Testis (tissue), 5 donors: ENCODE measurements around the gene SMIM35. TPM values are rescaled to one million over a fixed set of nuclear protein-coding genes. Genes with fewer than 3 reads are reported as not detected.

Experiments used
- DNase-seq: peaks from one replicate; pipeline ENCODE4 v3.0.0-alpha.2; 2019
- H3K27ac ChIP-seq, 2 donors: fragments of 200-600 bp; sonication (generic); one replicate each; pipeline ENCODE4 v1.5.1; 2019
- H3K27me3 ChIP-seq: fragments of 200-600 bp; sonication (generic); one replicate; pipeline ENCODE4 v1.5.1; 2019
- H3K36me3 ChIP-seq: fragments of 200-600 bp; sonication (generic); one replicate; pipeline ENCODE4 v1.5.1; 2017; ENCODE audit warnings: low read depth; ENCODE audit errors: missing control alignments
- H3K4me1 ChIP-seq: fragments of 200-600 bp; sonication (generic); one replicate; pipeline ENCODE4 v1.5.1; 2019
- H3K4me3 ChIP-seq, 2 donors: fragments of 200-600 bp; sonication (generic); one replicate each; pipeline ENCODE4 v1.5.1; 2017 to 2019
- H3K9me3 ChIP-seq: fragments of 200-600 bp; sonication (generic); one replicate; pipeline ENCODE4 v1.5.1; 2017
- POLR2A ChIP-seq: fragments of 450-650 bp; IDR thresholded peaks from one replicate; pipeline ENCODE4 v1.6.1; 2017; ENCODE audit warnings: antibody characterized with exemption, mild to moderate bottlenecking, moderate library complexity
- WGBS, 2 donors: methylation state at CpG; one replicate each; pipeline ENCODE4 v1.1.5; 2018; 5-methylcytosine and 5-hydroxymethylcytosine counted together
- intact Hi-C: fragments of 100-400 bp; cut with DNase I; formaldehyde crosslinking; loops from one replicate; pipeline ENCODE4 v1.15.1; 2023; ENCODE audit warnings: low total_unique reads
- long read RNA-seq, 2 donors: transcript quantifications; one replicate each; lab custom pipeline, GENCODE V29; 2026
- polyA plus RNA-seq: library from polyadenylated mRNA; stranded (reverse); fragments of 350-450 nt; fragmentation: Illumina TruSeq; extraction: RNeasy Lipid Tissue Mini Kit (QIAGEN cat#74804); gene quantifications from one replicate; pipeline ENCODE4 v1.2.3, GENCODE V29; 2014; ENCODE audit warnings: low read depth, low replicate concordance; ENCODE audit not compliant: insufficient read depth
- total RNA-seq, 2 donors: library from RNA; depleted of rRNA; stranded (reverse); fragments of >200 nt; gene quantifications; one replicate each; pipeline ENCODE4 v1.2.3, GENCODE V29; 2016
- TF ChIP-seq, protein P1 (sequence below), 3 experiments: fragments of 450-650 bp in 2 of 3; fragments of 200-600 bp in 1 of 3; sonication (generic) in 1 of 3; IDR thresholded peaks; one replicate each; pipeline ENCODE4 v1.5.1; 2016 to 2019; ENCODE audit warnings: antibody characterized with exemption in 3 of 3, mild to moderate bottlenecking in 2 of 3, moderate library complexity in 1 of 3

The SMIM35 gene
- total RNA-seq (under 1 TPM in 1 of 2 donors, not detected in 1; 0.19 TPM), polyA plus RNA-seq (0.17 TPM)
- long read RNA-seq, donor 1 = 0 reads
- long read RNA-seq, donor 2 = 0 reads

DNA sequence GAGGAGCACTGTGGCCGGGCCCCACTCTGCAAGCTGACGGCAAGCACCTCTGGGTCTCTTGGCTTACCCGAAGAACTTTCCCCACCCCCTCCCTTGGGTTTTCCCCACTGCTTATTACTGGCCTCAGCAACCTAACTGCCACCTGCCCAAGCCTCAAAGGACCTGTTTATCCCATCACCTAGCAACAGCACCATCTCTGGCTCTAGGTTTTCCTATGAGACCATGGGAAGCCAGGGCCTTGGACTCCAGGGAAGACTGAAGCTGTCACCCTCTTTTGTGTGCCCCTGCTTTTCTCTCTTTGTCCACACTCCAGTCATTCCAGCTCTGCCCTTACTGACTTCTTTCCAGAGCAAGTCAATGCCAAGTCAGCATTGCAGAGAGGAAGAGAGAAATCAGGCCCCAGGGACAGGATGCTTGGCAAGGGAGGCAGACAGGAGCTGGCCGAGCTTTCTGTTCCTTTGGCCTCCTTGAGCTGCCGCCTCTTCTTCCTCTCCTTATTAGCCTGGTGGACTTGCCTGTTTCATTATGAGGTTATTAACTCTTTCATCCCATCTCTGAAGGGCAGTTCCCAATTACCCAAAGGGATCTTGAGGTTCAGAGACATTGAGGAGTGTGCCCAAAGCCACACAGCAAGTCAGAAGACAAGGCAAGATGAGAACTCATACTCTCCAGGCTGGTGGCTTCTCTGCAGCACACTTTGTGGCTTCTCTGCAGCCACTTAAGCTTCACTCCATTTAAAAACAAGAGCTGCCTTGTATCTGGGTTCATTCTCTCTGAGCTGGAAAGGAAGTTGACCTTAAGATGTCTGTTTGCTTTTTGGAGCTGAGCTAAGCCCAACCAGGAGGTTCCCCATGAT, at the start of gene SMIM35:
TSS of gene SMIM35 (minus strand) at position 51 of the 856 bp plus-strand sequence. CDS start 206 bp downstream, outside the sequence.
- Histone ChIP-seq H3K9me3 (no peaks in the 10 kb centered on the region), H3K27me3 (no peaks in the 10 kb centered on the region), H3K4me3 (no peak within 1 kb of the TSS), H3K36me3 (no peaks in the 10 kb centered on the region), H3K4me1 (peaks cover 8% of the 10 kb centered on the region), H3K27ac (no peak within 1 kb of the TSS)
- TF ChIP-seq, protein P1, sequence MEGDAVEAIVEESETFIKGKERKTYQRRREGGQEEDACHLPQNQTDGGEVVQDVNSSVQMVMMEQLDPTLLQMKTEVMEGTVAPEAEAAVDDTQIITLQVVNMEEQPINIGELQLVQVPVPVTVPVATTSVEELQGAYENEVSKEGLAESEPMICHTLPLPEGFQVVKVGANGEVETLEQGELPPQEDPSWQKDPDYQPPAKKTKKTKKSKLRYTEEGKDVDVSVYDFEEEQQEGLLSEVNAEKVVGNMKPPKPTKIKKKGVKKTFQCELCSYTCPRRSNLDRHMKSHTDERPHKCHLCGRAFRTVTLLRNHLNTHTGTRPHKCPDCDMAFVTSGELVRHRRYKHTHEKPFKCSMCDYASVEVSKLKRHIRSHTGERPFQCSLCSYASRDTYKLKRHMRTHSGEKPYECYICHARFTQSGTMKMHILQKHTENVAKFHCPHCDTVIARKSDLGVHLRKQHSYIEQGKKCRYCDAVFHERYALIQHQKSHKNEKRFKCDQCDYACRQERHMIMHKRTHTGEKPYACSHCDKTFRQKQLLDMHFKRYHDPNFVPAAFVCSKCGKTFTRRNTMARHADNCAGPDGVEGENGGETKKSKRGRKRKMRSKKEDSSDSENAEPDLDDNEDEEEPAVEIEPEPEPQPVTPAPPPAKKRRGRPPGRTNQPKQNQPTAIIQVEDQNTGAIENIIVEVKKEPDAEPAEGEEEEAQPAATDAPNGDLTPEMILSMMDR (IDR thresholded peaks at IDR 0.05) = no peak
- no peak for TF ChIP-seq POLR2A
- 60 to 72% methylated on average over 5 of the region's 5 CpGs for WGBS, 2 donors
- DNase-seq = peak; percentile 21
- intact Hi-C loops = no loop called here

DNA sequence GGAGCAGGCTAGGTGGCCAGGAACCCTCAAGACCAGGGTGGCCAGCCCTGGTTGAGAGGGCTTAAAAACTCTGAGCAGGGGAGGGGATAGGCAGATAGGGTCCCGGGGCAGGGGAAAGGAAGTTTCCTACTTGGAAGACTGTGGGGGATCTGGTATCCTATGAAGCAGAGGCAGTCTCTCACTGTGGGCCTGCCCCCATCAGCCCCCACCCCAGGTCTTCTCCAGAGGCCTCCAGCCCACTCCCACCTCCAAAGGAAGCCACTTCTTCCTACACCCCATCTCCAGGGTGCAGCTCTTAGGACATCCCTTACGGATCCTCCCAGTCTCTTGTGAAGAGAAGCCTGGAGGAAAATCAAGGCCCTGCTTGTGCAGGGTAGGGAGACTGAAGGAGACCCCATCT, 49.6 kb upstream of the SMIM35 start:
- DNase-seq = no peak
- Histone ChIP-seq H3K36me3 (no peaks in the 10 kb centered on the region), H3K27ac (no peak overlapping the region), H3K27me3 (no peaks in the 10 kb centered on the region), H3K4me1 (no peaks in the 10 kb centered on the region), H3K4me3 (no peak overlapping the region), H3K9me3 (no peaks in the 10 kb centered on the region)
- TF ChIP-seq, protein P1 (IDR thresholded peaks at IDR 0.05) = no peak
- no peak for TF ChIP-seq POLR2A
- intact Hi-C loops = no loop called here
- 88 to 94% methylated on average over 2 of the region's 2 CpGs for WGBS, 2 donors

DNA sequence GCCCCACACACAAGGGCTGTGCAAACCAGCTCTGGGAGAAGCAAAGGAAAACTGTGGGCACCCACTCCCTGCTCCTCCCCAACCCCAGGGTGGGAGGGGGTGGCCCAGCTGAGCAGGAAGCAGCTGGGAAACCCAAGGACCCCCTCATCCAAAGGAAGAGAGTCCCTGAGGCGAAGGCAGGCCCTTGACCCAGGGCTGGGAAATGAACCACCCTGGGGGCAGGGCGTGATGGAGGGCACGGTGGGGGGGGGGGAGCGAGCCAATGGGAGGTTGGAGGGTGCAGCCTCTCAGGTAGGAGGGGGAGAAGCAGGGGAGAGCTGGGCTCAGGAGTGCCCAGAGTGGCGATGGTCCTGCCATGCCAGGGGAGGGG, 49.0 kb upstream of the SMIM35 start:
- TF ChIP-seq, protein P1 (IDR thresholded peaks at IDR 0.05) = no peak
- no peak for TF ChIP-seq POLR2A
- intact Hi-C loops = no loop called here
- Histone ChIP-seq H3K4me1 (no peaks in the 10 kb centered on the region), H3K9me3 (no peaks in the 10 kb centered on the region), H3K36me3 (no peaks in the 10 kb centered on the region), H3K27me3 (no peaks in the 10 kb centered on the region), H3K27ac (no peak overlapping the region), H3K4me3 (no peak overlapping the region)
- 87 to 100% methylated on average over 3 to 5 of the region's 5 CpGs for WGBS, 2 donors
- no peak for DNase-seq

DNA sequence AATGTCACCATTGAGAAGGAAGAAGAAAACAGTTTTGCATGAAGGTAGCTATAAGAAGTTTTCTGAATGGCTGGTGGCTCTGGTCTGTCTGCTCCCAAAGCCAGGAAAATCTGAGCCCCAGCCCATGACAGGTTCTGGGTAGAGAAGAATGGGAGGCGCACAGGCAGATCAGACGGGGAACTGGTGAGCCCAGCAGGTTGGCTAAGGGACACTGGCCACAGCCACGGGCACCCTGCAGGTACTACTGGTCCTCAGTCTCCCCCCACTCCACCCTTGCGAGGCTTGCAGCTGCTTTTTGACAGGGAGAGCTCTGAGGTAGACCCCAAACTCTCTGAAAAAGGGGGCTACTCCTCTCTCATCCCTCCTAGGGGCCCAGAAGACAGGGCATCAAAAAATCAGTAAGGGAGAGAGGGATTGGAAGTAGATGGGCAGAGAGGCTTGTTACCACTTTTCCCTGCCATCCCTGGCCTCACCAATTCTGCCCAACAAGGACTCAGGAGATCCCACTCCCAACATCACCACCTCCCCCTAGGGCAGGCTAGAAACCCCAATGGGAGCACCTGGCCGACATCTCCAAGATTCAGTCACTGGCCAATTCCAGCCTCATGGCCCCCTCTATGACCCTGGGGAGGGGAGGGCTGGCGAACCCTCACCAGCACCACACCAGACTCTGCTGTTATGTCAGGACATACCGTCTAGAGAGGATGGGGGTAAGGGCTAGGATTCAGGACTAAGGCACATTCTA, 48.5 kb upstream of the SMIM35 start:
- Histone ChIP-seq H3K27ac (no peak overlapping the region), H3K4me3 (no peak overlapping the region), H3K27me3 (no peaks in the 10 kb centered on the region), H3K36me3 (no peaks in the 10 kb centered on the region), H3K4me1 (no peaks in the 10 kb centered on the region), H3K9me3 (no peaks in the 10 kb centered on the region)
- no peak for DNase-seq
- WGBS, 2 donors = 74 to 80% methylated on average over 6 to 7 of the region's 7 CpGs
- TF ChIP-seq, protein P1 (IDR thresholded peaks at IDR 0.05) = no peak
- TF ChIP-seq POLR2A = no peak
- intact Hi-C loops = no loop called here
